Lower lobe of right lung (tissue), 2 donors: ENCODE measurements around the gene GP9. TPM values are rescaled to one million over a fixed set of nuclear protein-coding genes. Genes with fewer than 3 reads are reported as not detected.
A peak's percentile ranks its signal among the peaks of the same experiment; 100 is the strongest.

Source experiments
- ATAC-seq, 2 donors: fragments of 200-7000 bp; cut with Tn5 transposase; one replicate each; pipeline ENCODE4 v1.9.1; 2020 to 2022; ENCODE audit warnings: mild to moderate bottlenecking in 2 of 2, moderate library complexity in 2 of 2
- DNase-seq: peaks from one replicate; pipeline ENCODE4 v3.0.0-alpha.2; 2020
- H3K27ac ChIP-seq: fragments of 200-600 bp; one replicate; pipeline ENCODE4 v1.8.0; 2022
- H3K27me3 ChIP-seq: fragments of 200-600 bp; one replicate; pipeline ENCODE4 v1.8.0; 2022; ENCODE audit warnings: low read depth
- H3K36me3 ChIP-seq: fragments of 200-600 bp; one replicate; pipeline ENCODE4 v1.8.0; 2022; ENCODE audit warnings: mild to moderate bottlenecking
- H3K4me1 ChIP-seq: fragments of 200-600 bp; one replicate; pipeline ENCODE4 v1.8.0; 2022
- H3K4me3 ChIP-seq: fragments of 200-600 bp; one replicate; pipeline ENCODE4 v1.8.0; 2022; ENCODE audit warnings: mild to moderate bottlenecking
- H3K9me3 ChIP-seq: fragments of 200-600 bp; one replicate; pipeline ENCODE4 v1.8.0; 2022
- CTCF ChIP-seq: fragments of 200-600 bp; IDR thresholded peaks from one replicate; pipeline ENCODE4 v1.8.0; 2022; ENCODE audit warnings: antibody characterized with exemption, mild to moderate bottlenecking
- intact Hi-C: fragments of 100-400 bp; cut with DNase I; formaldehyde crosslinking; loops from one replicate; pipeline ENCODE4 v1.11.0; 2022
- total RNA-seq: library from RNA; stranded (reverse); fragmentation: NEBNext Ultra II Directional; extraction: Animal tissue kit (Norgen Biotek cat#: 25700); gene quantifications from one replicate; pipeline ENCODE4 v1.2.1, GENCODE V29; 2021
- donor health status: DM: no; HTN: yes; CAD: no; lungs with severe emphysema.

The GP9 gene
- total RNA-seq, 1 donor from 2014 or later, result 2.6 TPM

GRCh38 chr3:129046037-129046731 lies 14.4 kb upstream of the GP9 start:
- no peaks in the 10 kb centered on the region for H3K9me3 ChIP-seq
- no peak overlapping the region for H3K27ac ChIP-seq
- intact Hi-C loops, result loop anchor here (10.0 kb wide), 1 partner anchor 71 kb away; no protein-coding TSS in a partner anchor
- no peak for TF ChIP-seq CTCF
- H3K36me3 ChIP-seq, result no peaks in the 10 kb centered on the region
- peak overlapping the region; percentile 44 for H3K4me3 ChIP-seq
- H3K4me1 ChIP-seq, result peaks cover 13% of the 10 kb centered on the region
- DNase-seq, result no peak
- peaks cover 6% of the 10 kb centered on the region for H3K27me3 ChIP-seq
- peak; percentile 39 to 43 for ATAC-seq

- Histone ChIP-seq H3K27ac (no peak overlapping the region), H3K4me3 (no peak overlapping the region), H3K9me3 (no peaks in the 10 kb centered on the region), H3K36me3 (no peaks in the 10 kb centered on the region), H3K27me3 (peaks cover 6% of the 10 kb centered on the region), H3K4me1 (peaks cover 21% of the 10 kb centered on the region)
- TF ChIP-seq CTCF, result no peak
- intact Hi-C loops, result loop anchor here (10.0 kb wide), 1 partner anchor 72 kb away; no protein-coding TSS in a partner anchor
- no peak for ATAC-seq
- DNase-seq, result no peak
These were observed 13.6 kb upstream of the GP9 start for GRCh38 chr3:129046732-129047552.

- DNase-seq, result no peak
- intact Hi-C loops, result loop anchor here (10.0 kb wide), 1 partner anchor 73 kb away; no protein-coding TSS in a partner anchor
- Histone ChIP-seq H3K36me3 (no peaks in the 10 kb centered on the region), H3K27me3 (peaks cover 6% of the 10 kb centered on the region), H3K9me3 (no peaks in the 10 kb centered on the region), H3K27ac (no peak overlapping the region), H3K4me1 (peaks cover 26% of the 10 kb centered on the region), H3K4me3 (no peak overlapping the region)
- ATAC-seq, result no peak
- no peak for TF ChIP-seq CTCF
These were observed 13.1 kb upstream of the GP9 start for GRCh38 chr3:129047553-129047839.

- intact Hi-C loops, result no loop called here
- Histone ChIP-seq H3K36me3 (no peaks in the 10 kb centered on the region), H3K27me3 (peaks cover 6% of the 10 kb centered on the region), H3K4me1 (peaks cover 40% of the 10 kb centered on the region), H3K27ac (no peak overlapping the region), H3K4me3 (no peak overlapping the region), H3K9me3 (no peaks in the 10 kb centered on the region)
- TF ChIP-seq CTCF, result no peak
- ATAC-seq (peak in 1 of 2 donors; percentile 16), DNase-seq (peak; percentile 45)
These were observed 9.9 kb upstream of the GP9 start for GRCh38 chr3:129050556-129051295.

DNA sequence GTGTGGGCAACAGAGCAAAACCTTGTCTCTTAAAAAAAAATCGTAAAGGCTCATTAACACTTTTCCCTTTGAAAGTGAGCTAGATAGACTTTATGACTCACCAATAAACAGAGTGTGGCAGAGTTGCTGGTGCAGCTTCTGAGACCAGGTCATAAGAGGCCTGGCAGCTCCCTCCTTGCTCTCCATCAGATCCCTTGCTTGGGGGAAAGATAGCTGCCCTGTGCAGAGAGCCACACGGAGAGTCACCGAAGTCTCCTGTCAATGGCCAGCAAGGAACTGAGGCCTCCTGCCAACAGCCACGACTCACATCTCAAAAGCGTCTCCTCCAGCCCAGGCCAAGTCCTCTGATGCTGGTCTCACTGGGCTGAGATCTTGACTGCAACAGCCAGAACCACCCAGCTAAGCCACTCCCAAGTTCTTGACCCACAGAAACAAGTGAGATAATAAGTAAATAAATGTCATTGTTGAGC lies 8.7 kb upstream of the GP9 start:
- Histone ChIP-seq H3K4me1 (peaks cover 33% of the 10 kb centered on the region), H3K9me3 (no peaks in the 10 kb centered on the region), H3K36me3 (no peaks in the 10 kb centered on the region), H3K27me3 (no peaks in the 10 kb centered on the region), H3K4me3 (no peak overlapping the region), H3K27ac (peak overlapping the region; percentile 61)
- intact Hi-C loops, result no loop called here
- ATAC-seq (peak; percentile 75 to 77), DNase-seq (peak; percentile 67)
- no peak for TF ChIP-seq CTCF
